HG03196 (cell line): Measurements from ENCODE around the gene MYH9.

Source experiments
- ATAC-seq: cut with Tn5 transposase; IDR thresholded peaks from one replicate; pipeline ENCODE4 v1.9.1; 2021; ENCODE audit not compliant: unreplicated experiment

The MYH9 gene

DNA sequence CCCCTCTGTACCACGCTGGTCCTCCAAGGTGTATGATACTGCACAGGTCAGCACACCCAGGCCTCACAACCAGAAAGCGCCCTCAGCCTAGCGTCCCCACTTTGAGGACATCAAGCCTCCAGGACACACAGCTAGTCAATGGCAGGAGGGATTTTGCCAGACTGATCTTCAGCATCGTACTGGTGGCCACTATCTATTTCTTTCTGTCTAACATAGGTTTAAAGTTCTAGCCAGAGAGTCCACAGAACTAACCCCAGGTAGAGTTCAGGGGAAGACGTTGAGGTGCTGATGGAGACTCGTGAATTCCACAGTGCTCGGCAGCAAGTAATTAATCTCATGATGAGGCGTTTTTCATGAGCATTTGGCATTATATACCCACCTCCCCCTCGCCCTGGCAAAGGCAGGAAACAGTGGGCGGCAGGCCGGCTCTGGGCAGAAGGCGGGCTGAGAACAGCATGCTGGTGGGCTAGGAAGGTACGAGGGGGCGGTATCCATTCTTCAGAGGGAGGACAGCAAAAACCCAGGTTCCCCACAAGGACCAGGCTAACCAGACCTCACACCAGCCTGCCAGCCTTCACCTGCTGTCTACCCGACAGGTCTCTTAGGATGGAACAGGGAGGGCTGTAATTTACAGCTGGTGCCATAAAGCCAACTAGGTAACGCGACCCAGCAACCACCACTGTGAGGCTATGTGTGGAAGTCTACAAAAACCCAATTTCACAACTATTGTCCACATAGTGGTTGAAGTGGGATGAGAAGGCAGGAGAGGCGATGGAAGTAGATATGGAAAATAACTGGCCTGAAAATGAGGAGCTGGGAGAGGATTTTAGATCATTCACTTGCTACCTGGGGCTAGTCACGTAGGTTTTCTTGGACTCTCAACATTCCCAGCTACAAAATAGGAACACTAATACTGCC is 18.5 kb downstream of the MYH9 start:
- no peak for ATAC-seq

DNA sequence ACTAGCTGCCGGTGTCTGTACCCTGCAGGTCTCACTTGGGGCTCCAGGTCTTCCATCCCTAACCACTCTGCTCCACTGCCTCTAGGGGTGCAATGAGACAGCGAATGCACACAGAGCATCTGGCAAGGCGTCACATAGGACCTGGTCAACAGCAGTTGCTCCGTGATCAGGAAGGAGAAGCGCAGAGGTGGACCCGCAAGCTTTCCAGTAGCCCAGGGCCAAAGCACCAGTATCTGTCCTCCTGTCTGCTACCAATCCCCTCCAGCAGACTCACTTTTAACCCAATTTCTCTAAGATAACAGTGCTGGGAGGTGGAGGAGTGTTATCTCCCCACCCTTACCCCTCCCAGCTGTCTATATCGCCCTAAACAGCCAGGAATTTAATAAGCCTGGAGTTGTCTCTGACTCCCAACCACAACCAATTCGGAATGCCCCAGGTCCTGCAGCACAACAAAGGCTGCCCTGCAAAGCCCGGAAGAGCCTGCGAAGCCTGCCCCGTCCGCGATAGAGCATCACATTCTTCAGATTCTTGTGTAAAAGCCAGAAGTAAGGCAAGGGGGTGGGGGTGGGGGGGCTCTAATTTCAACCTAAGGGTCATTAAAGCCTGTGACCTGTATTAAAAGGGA is 19.3 kb downstream of the MYH9 start:
- ATAC-seq: no peak

DNA sequence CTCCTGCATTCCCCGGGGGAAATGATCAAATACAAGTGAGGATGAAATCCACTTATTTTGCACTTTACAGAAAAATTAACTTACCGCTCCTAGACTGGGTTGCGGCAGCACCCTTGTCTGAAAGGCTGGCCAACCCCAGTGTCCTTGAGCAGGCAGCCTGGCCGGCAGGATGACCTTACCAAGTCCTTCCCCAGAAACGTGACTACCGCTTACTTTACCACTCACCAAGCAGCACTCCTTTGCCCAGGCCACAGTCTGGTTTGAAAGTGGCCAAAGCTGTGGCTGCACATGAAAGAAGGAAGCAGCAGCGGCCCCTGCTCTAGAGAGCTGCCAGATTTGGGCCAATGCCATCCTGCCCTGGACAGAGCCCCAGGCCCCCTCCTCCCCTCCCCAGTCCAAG is 20.3 kb downstream of the MYH9 start:
- no peak for ATAC-seq

DNA sequence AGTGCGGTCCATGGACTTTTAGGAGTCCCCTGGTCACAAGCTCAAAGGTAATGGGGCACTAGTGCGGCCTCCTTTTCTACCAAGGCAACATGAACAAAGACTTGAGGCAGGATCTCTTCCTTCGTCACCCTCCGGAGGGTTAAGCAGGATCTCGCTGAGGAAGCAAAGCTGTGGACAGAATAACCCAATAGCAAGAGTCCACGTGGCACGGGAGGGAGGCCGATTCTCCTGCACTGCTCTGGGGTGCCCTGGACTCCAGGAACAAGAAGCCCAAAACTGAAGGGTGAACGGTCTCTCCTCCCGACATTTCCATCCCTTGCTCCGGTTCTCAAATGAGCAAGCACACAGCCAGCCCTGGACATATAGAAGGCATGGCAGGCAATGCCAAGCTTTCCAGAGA is 20.7 kb downstream of the MYH9 start:
- ATAC-seq: no peak

DNA sequence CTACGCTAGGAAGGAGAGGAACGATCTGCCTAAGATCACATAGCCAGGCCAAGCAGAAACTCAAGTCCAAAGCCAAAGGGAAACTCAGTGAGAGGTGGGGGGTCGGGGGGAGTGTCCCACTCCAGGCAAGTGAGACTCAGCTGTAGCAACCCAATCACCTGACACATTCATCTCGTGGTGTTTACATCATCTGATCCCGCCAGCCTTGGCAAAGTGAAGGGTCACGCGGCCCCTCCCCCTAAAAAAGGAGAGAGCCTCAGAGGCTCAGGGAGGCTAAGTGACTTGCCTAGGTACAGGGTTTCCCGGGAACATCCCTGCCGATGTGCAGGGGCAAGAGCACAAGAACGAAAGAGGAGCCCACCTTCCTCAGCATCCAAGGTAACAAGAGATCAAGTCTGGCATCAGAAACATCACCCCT is 21.5 kb downstream of the MYH9 start:
- ATAC-seq: no peak

DNA sequence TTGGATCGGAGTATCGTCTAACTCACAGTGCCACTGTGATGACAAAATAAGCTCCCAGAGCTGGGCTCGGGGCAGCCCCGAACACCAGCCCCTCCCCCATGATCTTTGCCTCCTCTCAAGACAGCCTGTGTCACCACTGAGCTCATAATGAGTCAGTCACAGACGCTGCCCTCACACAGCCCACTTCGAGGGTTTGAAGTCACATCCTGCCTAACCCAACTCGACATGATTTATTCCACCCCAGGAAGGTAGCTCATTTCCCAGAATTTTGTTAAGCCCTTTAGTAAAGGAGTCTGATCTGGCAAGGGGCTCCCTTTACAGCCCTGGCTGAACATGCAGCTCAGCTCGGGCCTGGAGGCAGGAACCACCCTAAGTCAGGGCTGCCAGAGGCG is 22.8 kb downstream of the MYH9 start:
- ATAC-seq: no peak

DNA sequence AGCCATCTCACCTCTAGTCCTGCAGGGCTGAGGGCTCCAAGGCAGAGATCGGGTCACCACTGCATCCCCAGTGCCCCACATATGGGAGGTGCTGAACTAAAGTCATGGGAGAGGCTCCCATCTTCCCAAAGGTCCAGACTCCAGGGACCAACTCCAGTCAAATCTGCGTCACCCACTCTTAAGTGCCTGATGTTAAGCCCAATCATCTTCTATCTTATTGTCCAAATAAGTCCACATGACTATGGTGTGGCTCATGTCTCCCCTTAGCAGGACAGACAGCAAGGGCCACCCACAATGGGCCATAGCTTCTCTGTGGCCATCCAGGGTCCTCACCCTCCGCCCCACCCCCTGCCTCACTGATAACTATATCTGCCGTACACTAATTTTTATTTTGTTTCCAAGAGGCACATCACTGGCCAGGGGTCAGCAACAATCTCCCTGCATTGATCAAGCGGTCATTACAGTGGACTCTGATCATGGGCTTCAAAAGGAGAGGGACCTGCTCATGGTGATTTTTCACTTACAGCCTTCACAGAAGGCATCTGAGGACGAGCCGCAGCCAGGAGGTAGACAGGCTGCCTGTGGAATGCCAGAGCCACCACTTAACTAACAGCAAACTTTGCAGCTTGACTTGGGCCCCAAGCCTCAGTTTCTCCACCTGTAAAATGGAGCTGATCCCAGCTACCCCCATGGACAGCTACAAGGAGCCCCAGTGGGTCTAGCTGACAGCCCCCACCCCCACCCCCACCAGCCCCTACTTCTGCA is 23.3 kb downstream of the MYH9 start:
- ATAC-seq: no peak

DNA sequence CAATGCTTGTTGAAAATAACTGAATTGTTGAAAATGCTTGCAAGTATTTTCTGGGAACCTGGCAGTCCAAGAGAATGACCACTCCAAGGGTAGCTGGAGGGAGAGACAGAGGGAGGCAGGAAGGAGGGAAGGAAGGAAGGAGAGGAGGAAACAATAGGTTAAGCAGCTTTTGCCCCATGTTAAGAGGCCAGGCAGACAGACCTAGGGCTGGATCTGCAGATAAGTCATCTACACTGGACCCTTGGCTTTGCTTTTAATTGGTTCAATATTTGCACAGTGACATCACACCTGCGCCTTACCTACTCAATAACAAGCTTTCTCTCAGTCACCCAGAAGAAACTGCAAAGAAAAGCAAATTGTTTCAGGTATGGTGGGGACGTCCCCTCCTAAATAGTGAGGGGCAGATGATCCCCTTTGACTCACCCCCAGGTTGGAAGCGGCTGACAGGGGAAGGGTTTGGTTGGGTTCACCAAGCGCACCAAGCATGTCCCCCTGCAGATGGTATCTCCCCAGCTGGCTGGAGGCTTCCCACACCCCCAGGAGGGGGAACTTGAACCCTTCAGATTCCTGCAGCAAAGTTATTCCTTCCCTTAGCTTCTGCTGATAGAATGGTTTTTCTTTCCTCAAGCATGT is 24.3 kb downstream of the MYH9 start:
- no peak for ATAC-seq

DNA sequence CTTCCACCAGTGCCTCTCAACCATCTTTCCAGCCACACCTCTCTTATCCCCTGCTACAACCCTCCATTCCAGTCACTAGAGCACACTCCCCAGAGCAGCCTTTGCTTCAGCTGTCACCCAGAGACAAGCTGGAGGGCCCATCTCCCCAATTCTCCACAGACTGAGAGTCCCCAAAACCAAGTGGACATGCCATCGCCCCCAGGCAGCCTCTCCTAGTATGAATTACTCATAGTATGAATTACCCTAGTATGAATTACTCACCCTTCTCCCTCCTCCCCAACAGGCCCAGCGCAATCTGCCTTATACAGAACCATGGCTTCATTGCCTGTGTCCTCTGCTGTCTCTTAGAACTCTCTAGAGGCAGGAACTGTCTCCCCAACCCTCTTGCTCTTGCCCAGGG is 24.8 kb downstream of the MYH9 start:
- ATAC-seq: no peak

DNA sequence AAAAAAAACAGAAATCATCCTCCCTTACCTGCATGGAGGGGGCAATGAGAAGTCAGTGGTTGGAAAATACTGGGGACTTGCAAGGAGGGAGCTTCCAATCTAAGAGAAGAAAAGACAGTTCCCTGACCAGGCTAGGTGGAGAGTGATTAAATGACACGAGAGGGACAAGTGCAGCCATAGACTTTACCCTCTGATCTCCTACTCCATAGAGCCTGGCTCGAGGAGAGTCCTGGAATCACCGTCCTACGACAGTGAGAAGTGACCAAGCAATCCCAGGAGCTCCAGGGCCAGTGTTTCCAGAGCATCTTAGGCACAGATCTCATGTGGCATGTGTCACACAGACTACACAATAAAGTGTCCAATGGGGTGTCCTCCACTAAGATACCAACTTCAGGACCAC is 25.7 kb downstream of the MYH9 start:
- ATAC-seq: no peak

DNA sequence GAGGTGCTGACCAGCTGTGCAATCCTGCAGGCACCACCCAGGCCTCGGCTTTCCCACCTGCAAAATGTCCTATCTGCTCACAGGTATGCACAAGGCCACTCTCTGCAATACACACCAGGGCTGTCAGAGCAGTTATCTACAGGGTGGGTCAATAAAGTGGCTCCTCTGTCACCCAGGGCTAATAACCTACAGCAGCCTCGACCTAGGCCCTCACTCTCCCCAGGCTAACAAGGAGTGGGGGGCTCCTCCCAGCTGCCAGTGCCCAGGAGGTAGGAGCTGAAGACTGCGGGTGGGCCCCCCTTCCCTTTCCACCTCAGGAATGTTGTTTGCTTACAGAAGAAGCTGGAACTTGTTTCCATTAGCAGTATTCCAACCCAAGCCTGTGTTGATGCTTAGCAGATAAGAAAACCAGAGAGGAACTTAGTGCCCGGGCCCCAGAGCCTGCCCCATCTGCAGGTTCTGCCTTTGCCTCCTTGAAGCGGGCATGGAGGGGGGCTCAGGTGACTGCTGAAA is 26.8 kb downstream of the MYH9 start:
- ATAC-seq: no peak

DNA sequence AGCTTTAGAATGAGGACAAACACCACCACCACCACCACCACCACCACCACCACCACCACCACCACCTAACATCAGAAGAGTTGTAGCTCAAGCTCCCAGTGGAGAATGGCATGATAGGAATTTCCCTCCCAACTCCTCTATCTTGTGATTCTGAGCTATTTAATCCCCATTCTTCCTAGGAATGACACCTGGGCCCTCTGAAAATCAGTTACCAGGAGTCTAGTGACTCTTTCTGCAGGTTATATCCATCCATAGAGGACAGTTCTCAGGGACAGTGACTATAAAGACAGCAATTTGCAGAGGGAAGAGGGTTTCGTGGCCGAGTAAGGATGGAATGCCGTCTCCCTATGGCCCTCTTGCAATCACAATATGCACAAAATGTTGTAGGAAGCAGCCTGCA is 27.8 kb downstream of the MYH9 start:
- no peak for ATAC-seq

DNA sequence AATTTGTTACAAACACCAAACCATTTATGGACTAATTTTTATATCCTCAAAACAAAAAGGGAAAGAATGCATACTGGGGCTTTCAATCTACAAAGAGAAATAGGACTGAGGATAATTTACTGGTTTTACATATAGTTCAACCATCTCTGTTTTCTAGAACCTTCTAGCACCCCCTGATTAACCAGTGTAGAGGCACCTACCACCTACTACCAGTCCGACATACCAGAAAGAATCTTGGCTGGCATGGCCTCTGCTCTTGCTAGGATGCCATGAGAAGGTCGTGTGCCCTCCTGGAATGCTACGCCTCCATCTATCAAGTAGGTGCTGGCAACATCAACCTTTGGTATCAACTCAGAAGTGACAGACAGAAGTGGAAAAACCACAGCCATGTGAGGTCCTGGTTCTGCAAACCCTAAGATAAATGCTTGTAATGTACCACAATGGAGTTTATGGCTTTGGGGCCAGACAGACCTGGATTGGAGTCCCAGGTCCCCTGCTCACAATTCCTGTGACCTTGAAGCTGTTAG is 28.2 kb downstream of the MYH9 start:
- no peak for ATAC-seq

DNA sequence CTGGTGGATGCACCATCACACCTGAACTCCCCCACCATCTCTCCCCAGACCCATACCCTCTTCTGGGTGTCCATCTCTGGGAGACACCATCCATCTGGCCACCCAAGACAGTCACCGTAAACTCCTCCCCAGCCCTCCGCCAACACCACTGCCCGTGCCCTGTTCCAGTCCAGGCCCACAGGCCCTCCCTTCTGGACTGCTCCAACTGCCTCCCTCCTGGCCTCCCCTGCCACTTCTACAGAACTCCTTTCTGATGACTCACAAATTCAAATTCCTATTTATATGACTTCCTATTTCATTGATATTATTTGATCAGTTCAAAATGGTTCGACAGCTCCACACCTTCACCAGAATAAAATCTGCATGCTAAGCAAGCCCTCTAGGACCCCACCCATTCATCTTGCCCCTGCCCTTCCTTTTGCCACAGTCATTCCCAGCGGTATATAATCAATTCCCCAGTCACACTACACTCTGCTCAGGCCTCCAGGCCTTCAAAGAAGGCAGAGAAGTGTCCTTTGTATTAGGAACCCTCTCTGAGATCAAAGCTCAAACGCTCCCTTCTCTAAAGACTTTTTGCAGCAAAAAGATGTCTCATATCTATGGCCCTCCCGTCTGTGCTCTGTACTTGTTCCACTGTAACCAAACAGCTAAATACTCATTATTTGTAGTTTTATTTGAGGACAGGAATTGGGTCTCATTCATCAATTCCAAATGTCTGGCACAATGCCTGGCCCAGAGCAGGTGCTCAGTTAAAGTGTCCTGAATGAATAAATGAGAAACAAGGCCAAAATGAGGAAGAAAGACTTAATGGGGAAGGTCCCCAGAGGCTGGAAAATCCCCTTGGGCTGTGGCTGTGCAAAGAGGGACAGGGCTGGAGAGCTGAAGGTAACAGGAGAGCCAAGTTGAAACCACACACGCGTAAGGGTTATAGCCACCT is 29.0 kb downstream of the MYH9 start:
- ATAC-seq: no peak

DNA sequence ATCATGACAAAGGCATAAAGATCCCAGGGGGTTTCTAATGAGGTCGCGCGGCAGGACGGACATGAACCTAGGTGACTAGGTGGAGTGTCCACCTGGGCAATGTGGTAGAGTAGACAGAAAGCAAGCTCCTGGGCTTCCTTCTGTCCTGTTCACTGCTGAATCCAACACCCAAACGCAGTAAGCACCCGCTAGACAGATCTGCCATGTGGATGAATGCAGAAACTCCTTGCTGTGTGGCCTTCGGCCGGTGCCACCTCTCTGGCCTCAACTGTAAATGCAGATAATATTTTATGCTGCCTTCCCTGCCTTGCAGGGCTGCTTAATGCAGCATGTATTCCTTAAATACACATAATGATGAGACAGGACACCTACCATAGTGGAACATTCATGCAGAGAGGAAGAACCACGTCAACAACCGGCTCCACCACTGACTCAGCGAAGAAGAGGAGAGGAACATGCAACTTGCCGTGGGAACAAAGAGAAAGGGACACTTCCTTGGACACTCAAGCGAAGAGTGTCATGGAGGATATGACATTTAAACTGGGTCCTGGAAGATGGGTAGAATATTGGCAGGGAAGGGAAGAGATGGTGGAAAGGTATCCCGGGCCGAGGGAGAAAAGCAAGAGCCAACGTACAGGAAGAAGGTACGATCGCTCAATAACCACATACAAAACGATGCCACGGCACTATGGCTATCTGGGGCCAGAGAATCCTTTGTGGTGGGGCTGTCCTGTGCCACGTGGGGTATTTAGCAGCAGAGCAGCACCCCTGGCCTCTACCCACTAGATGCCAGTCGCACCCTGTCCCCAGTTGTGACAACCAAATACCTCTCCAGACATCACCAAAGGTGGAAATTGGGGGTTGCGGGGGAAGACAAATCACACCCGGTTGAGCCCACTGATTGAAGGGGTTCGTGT is 30.8 kb downstream of the MYH9 start:
- no peak for ATAC-seq

DNA sequence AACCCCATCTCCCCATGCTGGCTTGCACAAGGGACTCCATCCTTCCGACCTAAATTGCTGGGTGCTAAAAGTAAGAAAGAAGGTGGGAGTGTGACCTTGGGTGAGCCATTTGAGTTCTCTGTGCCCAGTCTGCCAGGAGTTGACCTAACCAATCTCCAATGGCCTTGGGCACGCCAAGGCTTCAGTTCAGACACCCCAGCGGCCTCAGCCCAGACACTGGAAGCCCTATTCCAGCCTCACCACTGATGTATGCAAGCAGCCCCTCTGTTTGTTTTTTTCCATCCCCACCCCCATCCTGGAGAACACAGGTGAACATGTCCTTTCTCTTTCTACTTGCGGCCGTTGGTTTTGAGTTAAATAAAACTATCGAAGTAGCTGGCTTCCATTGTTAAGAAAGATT is 31.9 kb downstream of the MYH9 start:
- ATAC-seq: no peak

DNA sequence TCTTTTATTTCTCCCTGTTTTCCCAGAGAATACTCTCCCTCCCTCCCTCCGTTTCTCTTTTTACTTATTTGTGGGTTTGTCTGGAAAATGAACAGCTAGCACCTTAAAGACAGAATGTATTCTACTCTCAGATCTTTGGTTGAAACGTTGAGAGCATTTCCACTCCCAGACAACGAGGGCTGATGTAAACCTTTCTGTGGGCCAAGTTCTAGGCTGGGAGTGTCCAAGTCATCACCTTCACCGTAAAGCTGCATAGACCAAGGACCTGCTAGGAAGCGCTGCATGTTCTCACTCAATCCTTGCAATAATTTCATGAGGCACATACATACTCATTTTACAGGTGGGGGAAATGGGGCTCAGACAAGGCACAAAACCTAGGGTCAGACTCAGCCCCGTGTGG is 32.4 kb downstream of the MYH9 start:
- no peak for ATAC-seq

DNA sequence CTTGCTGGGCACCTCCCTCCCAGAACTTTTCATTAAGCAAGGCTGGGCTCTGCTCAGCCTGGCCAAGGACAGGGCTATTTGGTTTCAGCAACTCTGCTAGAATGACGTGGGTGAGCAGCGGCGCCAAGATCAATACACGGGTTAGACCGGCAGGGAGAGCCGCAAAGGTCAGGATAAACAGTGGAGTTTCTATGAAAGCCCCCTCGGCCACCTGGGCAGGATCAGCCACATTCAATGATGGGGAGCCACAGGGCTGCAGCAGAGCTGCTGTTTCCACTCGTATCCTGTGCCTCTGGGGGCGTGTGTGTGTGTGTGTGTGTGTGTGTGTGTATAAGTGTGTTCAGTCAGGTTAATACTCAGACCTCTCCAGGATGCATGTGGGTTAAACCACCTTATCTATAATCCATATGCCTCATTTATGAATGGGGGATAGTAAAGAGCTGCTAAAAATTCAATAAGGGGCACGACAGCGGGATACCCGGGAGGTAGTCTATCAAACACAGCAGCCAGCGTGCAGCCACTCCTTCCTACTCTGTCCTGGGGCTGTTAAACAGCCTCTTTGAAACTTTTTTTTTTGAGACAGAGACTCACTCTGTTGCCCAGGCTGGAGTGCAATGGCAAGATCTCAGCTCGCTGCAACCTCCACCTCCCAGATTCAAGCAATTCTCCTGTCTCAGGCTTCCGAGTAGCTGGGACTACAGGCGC is 34.8 kb downstream of the MYH9 start:
- no peak for ATAC-seq
